Right cardiac atrium (tissue), 5 donors: ENCODE measurements around the gene SLC6A7. TPM values are rescaled to one million over a fixed set of nuclear protein-coding genes. Genes with fewer than 3 reads are reported as not detected.

Experiments used
- ATAC-seq, 2 donors: fragments of 200-7000 bp; cut with Tn5 transposase; one replicate each; pipeline versions ENCODE4 v1.8.0 to v1.9.1; 2020; ENCODE audit warnings: moderate library complexity in 2 of 2, mild to moderate bottlenecking in 1 of 2
- DNase-seq, 3 donors: peaks; one replicate each; pipeline ENCODE4 v3.0.0-alpha.2; 2020
- H3K27ac ChIP-seq: one replicate; pipeline ENCODE4 v1.5.1; 2013; ENCODE audit warnings: mild to moderate bottlenecking, low read length, control low read depth, moderate library complexity
- H3K27me3 ChIP-seq: one replicate; pipeline ENCODE4 v1.6.1; 2013; ENCODE audit not compliant: control insufficient read depth, insufficient read depth
- H3K4me1 ChIP-seq: one replicate; pipeline ENCODE4 v1.6.1; 2013; ENCODE audit warnings: low read length; ENCODE audit not compliant: control insufficient read depth, insufficient read depth
- H3K4me3 ChIP-seq: one replicate; pipeline ENCODE4 v1.5.1; 2013; ENCODE audit warnings: low read length, control low read depth
- H3K9me3 ChIP-seq: one replicate; pipeline ENCODE4 v1.6.1; 2013; ENCODE audit warnings: low read length; ENCODE audit not compliant: control insufficient read depth
- WGBS: extraction: QIAGEN DNeasy Blood & Tissue Kit; methylation state at CpG from one replicate; pipeline ENCODE4 v1.1.7; 2013; 5-methylcytosine and 5-hydroxymethylcytosine counted together
- intact Hi-C, 4 donors: fragments of 100-400 bp; cut with DNase I; formaldehyde crosslinking; loops; one replicate each; pipeline versions ENCODE4 v1.11.0 to v1.14.0; 2022 to 2023
- polyA plus RNA-seq: library from polyadenylated mRNA; stranded (reverse); fragments of 200-250 nt; gene quantifications from one replicate; pipeline ENCODE4 v1.2.3, GENCODE V29; 2013
- total RNA-seq, 4 donors: library from RNA; stranded (reverse); fragmentation: NEBNext Ultra II Directional; extraction: Animal tissue kit (Norgen Biotek cat#: 25700); gene quantifications; one replicate each; pipeline ENCODE4 v1.2.1, GENCODE V29; 2021
- donor health status: healthy with polysubstance abuse.
- donor health status: DM: no; HTN: yes; CAD: no.
- donor health status: DM: no; HTN: no; CAD: no.
- donor health status: DM: no; HTN: yes; CAD: no; lungs with severe emphysema.
- donor health status: DM: yes; HTN: yes; CAD: no.

Gene SLC6A7
- total and polyA plus RNA-seq, 5 donors: not detected

DNA sequence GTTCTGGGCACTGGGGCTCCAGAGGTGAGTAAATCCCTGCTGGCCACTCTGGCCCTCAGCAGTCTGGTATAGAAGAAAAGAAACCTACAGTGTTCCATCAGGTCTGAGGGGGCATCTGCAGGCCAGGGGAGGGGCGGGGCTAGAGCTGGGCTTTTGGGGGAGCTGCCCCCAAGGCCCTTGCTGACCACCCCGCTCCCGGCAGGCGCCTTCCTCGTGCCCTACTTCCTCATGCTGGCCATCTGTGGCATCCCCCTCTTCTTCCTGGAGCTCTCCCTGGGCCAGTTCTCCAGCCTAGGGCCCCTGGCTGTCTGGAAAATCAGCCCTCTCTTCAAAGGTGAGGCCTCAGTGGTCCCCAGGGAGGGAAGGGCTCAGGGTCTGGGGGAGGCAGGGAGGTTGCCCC is 6.7 kb downstream of the SLC6A7 start:
- ATAC-seq (no peak), DNase-seq (no peak)
- H3K27ac ChIP-seq: no peak overlapping the region
- H3K27me3 ChIP-seq: no peaks in the 10 kb centered on the region
- H3K9me3 ChIP-seq: no peaks in the 10 kb centered on the region
- intact Hi-C loops: no loop called here
- no peaks in the 10 kb centered on the region for H3K4me1 ChIP-seq
- H3K4me3 ChIP-seq: no peak overlapping the region
- WGBS: 73% methylated on average over 5 of the region's 5 CpGs

DNA sequence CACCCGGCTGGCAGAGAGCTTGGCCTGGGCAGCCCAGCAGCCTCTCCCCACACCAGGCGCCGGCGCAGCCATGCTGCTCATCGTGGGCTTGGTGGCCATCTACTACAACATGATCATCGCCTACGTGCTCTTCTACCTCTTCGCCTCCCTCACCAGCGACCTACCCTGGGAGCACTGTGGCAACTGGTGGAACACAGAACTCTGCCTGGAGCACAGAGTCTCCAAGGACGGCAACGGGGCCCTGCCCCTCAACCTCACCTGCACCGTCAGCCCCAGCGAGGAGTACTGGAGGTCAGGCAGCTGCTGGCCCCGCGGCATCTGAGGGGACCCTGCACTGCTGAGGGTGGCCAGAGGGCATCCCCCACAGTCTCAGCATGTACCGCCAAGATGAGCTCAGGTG is 7.1 kb downstream of the SLC6A7 start:
- Histone ChIP-seq H3K9me3 (no peaks in the 10 kb centered on the region), H3K27me3 (no peaks in the 10 kb centered on the region), H3K27ac (no peak overlapping the region), H3K4me3 (no peak overlapping the region), H3K4me1 (no peaks in the 10 kb centered on the region)
- intact Hi-C loops: no loop called here
- WGBS: 95% methylated on average over 16 of the region's 16 CpGs
- ATAC-seq: no peak
- DNase-seq: peak in 1 of 3 donors; percentile 17

DNA sequence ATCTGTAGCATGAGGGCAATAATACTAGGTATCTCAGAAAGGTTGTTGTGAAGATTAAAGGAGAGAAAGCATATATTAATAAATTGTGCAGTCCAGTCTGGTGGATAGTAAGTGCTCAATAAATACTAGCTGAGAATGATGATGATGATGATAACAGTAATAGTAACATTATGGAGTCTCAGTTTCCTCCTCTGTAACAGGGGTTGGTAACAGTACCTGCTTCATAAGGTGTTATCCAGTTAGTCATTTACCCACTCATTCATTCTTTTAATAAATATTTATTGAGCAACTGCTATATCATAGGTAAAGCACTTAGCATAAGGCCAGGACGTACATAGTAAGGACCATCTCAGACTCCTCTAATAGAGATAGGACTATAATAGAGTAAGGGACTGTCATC is 7.6 kb downstream of the SLC6A7 start:
- DNase-seq (no peak), ATAC-seq (no peak)
- Histone ChIP-seq H3K27me3 (no peaks in the 10 kb centered on the region), H3K9me3 (no peaks in the 10 kb centered on the region), H3K4me3 (no peak overlapping the region), H3K4me1 (no peaks in the 10 kb centered on the region), H3K27ac (no peak overlapping the region)
- intact Hi-C loops: no loop called here
- WGBS: 86% methylated on average over 1 of the region's 1 CpG

DNA sequence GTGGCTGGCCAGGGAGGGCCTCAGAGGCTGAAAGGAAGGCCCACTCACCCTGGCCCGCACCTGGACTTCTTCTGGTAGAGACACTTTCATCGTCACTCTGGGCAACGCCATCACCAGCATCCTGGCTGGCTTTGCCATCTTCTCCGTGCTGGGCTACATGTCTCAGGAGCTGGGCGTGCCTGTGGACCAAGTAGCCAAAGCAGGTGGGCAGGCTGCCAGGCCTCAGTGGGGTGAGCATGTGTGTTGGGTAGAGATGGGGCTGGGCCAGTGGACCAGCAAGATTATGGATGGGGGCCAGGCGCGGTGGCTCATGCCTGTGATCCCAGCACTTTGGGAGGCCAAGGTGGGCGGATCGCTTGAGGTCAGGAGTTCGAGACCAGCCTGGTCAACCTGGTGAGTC is 12.6 kb downstream of the SLC6A7 start:
- ATAC-seq (no peak), DNase-seq (no peak)
- Histone ChIP-seq H3K4me1 (no peaks in the 10 kb centered on the region), H3K27me3 (no peaks in the 10 kb centered on the region), H3K27ac (no peak overlapping the region), H3K9me3 (no peaks in the 10 kb centered on the region), H3K4me3 (no peak overlapping the region)
- intact Hi-C loops: no loop called here
- 94% methylated on average over 10 of the region's 10 CpGs for WGBS

- peak in 1 of 2 donors; percentile 6 for ATAC-seq
- WGBS: 68% methylated on average over 12 of the region's 12 CpGs
- Histone ChIP-seq H3K4me3 (no peak overlapping the region), H3K27me3 (no peaks in the 10 kb centered on the region), H3K9me3 (no peaks in the 10 kb centered on the region), H3K4me1 (no peaks in the 10 kb centered on the region), H3K27ac (no peak overlapping the region)
- intact Hi-C loops: no loop called here
- DNase-seq: peak; percentile 47 to 81 (median 74)
Measured at GRCh38 chr5:150203832-150204589, 14.1 kb downstream of the SLC6A7 start.

DNA sequence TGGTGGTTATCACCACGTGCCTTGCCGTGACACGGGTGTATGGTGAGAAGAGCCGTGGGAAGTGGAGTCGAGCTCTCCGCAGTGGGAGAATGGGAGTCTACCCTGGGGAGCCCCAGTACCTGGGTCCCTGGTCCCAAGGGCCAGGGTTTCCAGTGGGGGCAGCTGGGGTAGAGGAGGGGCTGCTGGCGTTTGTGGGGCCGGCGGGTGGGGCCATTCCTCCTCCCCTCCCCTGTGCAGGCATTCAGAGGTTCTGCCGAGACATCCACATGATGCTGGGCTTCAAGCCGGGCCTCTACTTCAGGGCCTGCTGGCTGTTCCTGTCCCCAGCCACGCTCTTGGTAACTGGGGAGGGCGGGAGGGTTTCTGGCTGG is 14.7 kb downstream of the SLC6A7 start:
- Histone ChIP-seq H3K27ac (no peak overlapping the region), H3K4me1 (no peaks in the 10 kb centered on the region), H3K27me3 (no peaks in the 10 kb centered on the region), H3K9me3 (no peaks in the 10 kb centered on the region), H3K4me3 (no peak overlapping the region)
- DNase-seq: no peak
- 81% methylated on average over 13 of the region's 13 CpGs for WGBS
- intact Hi-C loops: no loop called here
- ATAC-seq: peak in 1 of 2 donors; percentile 12

DNA sequence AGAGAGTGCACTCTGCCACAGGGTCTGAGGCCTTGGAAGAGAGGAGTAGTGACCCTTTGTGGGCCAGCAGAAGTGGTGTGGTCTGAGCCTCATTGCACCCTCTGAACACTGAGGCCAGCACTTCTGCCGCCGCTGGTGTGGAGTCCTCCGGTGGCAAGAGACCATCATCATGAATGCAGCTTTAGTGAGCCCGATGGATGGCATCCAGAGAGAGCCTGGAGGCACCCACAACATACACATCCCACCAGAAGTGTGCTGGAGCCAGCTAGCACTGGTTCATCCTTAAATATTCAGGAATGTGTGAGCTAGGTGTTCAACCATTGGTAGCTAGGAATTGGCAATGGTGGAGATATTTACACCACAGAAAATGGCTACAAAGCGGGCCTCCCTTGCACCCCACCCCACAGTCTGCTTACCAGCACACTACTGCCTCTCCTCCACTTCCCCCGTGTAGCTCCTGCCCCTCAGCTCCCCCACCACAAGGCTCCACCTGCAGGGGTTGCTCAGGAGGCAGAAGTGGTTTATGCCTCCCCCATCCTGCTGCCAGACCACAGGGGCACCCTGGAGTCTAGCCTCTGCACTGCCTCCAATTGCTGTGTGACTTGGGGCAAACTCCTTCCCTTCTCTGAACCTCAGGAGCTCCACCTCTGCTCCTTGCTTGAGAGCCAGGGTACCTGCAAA is 16.4 kb downstream of the SLC6A7 start:
- no peaks in the 10 kb centered on the region for H3K9me3 ChIP-seq
- DNase-seq: no peak
- H3K27me3 ChIP-seq: no peaks in the 10 kb centered on the region
- no peak for ATAC-seq
- no peak overlapping the region for H3K27ac ChIP-seq
- intact Hi-C loops: no loop called here
- H3K4me3 ChIP-seq: no peak overlapping the region
- whole genome bisulfite sequencing: 86% methylated on average over 6 of the region's 6 CpGs
- H3K4me1 ChIP-seq: no peaks in the 10 kb centered on the region

DNA sequence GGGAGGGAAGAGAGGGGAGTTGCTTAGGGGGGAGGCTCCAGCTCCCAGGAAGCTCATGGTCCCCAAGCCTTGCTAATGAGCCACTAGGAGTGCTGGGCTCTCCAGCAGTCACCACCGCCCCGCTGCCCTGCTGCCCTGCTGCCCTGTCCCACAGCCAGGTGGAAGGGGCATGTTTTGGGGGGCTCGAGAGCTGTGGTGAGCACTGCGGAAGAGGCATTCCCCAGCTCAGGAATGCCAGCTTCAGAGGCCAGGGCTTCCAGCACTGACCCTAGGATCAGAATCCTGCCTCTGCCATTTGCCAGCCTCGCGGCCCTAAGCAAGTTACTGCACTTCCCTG is 16.9 kb downstream of the SLC6A7 start:
- intact Hi-C loops: no loop called here
- 91% methylated on average over 6 of the region's 6 CpGs for WGBS
- H3K9me3 ChIP-seq: no peaks in the 10 kb centered on the region
- no peak overlapping the region for H3K27ac ChIP-seq
- ATAC-seq: no peak
- no peak overlapping the region for H3K4me3 ChIP-seq
- no peaks in the 10 kb centered on the region for H3K4me1 ChIP-seq
- no peaks in the 10 kb centered on the region for H3K27me3 ChIP-seq
- no peak for DNase-seq

DNA sequence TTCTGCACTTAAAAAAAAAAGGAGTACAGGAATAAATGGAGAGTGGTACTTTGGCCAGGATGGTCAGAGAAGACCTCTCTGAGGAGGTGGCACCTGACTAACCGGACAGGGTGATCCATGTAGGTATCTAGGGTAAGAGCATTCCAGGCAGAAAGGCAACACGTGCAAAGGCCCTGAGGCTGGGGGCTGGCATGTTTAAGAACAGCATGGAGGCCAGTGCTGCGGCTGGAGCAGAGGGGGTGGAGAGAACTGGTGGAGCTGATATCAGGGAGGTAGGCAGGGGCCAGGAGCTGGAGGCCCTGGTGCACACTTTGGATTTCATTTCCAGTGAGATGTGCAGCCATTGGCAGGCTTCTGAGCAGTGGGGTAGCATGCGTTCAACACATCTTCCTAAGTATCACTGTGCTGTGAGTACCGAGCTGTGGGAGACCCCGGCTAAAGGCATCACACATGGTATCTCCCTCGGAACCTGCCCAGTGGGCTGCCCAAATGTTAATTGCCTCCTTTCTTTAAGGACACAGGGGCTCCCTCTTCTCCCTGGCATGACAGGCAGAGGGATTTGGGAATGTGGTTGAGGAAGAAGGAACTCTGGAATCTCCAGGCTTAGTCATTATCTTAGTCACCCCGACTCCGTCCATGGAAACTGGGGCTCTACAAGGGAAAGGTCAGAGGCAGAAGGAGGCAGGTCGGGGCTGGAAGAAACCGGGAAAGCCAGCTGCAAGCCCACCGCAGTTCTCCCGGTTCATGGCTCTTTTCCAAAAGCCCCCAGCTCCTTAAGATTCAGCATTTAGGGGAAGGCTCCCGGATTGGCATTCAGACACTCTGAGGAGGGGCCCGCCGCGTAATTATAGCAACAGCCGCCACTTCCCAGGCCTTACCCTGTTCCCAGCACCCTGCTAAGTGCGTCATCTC is 18.6 kb downstream of the SLC6A7 start:
- peak in 1 of 3 donors; percentile 51 for DNase-seq
- no peak overlapping the region for H3K4me3 ChIP-seq
- no peak overlapping the region for H3K27ac ChIP-seq
- 77% methylated on average over 19 of the region's 19 CpGs for WGBS
- no peaks in the 10 kb centered on the region for H3K4me1 ChIP-seq
- H3K27me3 ChIP-seq: no peaks in the 10 kb centered on the region
- intact Hi-C loops: no loop called here
- H3K9me3 ChIP-seq: no peaks in the 10 kb centered on the region
- ATAC-seq: peak; percentile 3 to 22

DNA sequence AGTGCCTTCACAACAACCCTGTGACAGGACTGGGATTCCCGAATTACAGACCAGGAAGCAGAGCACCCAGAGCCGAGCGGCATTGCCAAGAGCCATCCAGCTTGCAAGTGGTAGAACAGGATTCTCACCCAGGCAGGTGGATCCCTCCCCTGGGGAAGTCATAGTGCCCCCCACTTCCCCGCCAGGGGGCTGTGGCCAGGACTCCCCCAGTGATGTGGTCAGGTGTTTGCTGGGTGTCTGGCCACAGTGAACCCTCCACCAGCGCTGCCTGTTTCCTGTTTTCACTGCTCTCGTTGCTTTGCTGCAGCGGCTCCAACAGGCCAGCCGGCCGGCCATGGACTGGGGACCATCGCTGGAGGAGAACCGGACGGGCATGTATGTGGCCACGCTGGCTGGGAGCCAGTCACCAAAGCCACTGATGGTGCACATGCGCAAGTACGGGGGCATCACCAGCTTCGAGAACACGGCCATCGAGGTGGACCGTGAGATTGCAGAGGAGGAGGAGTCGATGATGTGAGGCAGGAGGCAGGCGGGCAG is 19.3 kb downstream of the SLC6A7 start:
- WGBS: 67% methylated on average over 21 of the region's 21 CpGs
- H3K9me3 ChIP-seq: no peaks in the 10 kb centered on the region
- DNase-seq (no peak), ATAC-seq (no peak)
- H3K27ac ChIP-seq: no peak overlapping the region
- no peaks in the 10 kb centered on the region for H3K4me1 ChIP-seq
- H3K4me3 ChIP-seq: no peak overlapping the region
- intact Hi-C loops: no loop called here
- no peaks in the 10 kb centered on the region for H3K27me3 ChIP-seq

GRCh38 chr5:150210644-150211043 is 20.8 kb downstream of the SLC6A7 start:
- no peak for ATAC-seq
- H3K27me3 ChIP-seq: no peaks in the 10 kb centered on the region
- H3K27ac ChIP-seq: no peak overlapping the region
- DNase-seq: no peak
- H3K9me3 ChIP-seq: no peaks in the 10 kb centered on the region
- H3K4me1 ChIP-seq: peaks cover 2% of the 10 kb centered on the region
- H3K4me3 ChIP-seq: no peak overlapping the region
- intact Hi-C loops: loop anchor here in 1 of 4 donors (10.0 kb wide), 1 partner anchor 46 kb away; the partner anchor contains the start of gene CDX1
- 80% methylated on average over 6 of the region's 6 CpGs for WGBS
